Measurements from ENCODE around the gene UBE2J2. TPM values are rescaled to one million over a fixed set of nuclear protein-coding genes. Genes with fewer than 3 reads are reported as not detected.

Gene UBE2J2
- total RNA-seq, 1 donor from 2014 or later, result 32.9 TPM

DNA sequence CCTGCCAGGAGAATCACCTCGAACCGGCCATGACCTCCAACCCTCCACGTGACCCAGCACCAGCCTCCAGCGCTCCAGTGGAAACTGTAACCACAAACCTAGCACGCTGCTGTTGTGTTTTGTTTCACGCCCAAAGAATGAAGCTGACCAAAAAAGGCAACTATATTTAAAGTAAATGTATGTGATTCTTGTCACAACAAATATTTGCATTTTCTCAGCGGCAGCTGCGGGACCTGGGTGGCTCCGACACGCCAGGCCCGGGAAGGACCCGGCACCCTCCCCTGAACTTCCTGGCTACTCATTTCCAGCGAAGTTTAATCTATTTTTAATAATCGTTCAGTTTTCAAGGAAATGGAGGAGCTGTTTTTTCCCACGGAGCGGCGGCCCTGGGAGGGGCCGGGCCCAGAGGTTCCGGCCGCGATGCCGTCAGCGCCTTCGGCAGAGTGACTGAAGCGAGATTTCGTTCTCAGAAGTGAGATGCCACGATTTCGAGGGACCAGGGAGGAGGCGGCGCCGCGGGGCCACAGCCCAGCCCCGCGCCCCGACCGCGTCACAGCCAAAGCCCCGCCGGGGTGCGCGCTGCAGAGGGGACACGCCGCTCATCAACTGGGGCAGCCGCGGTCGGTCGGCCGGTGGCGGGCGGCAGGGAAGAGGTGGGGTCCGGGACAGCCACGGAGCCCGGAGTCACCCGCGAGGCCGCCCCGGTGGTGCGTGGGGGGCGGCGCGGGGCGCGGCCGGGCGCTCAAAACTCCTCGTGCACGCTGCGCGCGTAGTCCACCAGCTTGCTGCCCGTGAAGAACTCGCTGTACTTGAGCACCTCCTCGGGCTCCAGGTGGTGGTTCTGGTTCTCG, 56.7 kb downstream of the UBE2J2 start:
- Histone ChIP-seq H2AFZ (replicated peaks) (no peak overlapping the region), H3K4me3 (no peak overlapping the region), H3F3A (ENCODE audit: low read depth) (no peaks in the 10 kb centered on the region), H3K9ac (no peak overlapping the region), H3K27ac (no peak overlapping the region), H3K9me3 (ENCODE audit: low read depth) (no peaks in the 10 kb centered on the region), H3K4me1 (no peaks in the 10 kb centered on the region), H3K79me2 (ENCODE audit: low read depth) (no peaks in the 10 kb centered on the region), H4K20me1 (ENCODE audit: low read depth) (no peaks in the 10 kb centered on the region), H3K36me3 (no peaks in the 10 kb centered on the region), H3K4me2 (no peak overlapping the region), H3K27me3 (no peaks in the 10 kb centered on the region)
- TF ChIP-seq EZH2 (IDR thresholded peaks at IDR 0.05) (no peak), EZH2phosphoT487 (IDR thresholded peaks at IDR 0.05) (no peak)
- TF ChIP-seq, protein P1, sequence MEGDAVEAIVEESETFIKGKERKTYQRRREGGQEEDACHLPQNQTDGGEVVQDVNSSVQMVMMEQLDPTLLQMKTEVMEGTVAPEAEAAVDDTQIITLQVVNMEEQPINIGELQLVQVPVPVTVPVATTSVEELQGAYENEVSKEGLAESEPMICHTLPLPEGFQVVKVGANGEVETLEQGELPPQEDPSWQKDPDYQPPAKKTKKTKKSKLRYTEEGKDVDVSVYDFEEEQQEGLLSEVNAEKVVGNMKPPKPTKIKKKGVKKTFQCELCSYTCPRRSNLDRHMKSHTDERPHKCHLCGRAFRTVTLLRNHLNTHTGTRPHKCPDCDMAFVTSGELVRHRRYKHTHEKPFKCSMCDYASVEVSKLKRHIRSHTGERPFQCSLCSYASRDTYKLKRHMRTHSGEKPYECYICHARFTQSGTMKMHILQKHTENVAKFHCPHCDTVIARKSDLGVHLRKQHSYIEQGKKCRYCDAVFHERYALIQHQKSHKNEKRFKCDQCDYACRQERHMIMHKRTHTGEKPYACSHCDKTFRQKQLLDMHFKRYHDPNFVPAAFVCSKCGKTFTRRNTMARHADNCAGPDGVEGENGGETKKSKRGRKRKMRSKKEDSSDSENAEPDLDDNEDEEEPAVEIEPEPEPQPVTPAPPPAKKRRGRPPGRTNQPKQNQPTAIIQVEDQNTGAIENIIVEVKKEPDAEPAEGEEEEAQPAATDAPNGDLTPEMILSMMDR (IDR thresholded peaks at IDR 0.05), result no peak
- peaks cover 10% of the 10 kb centered on the region for H3K36me3 Mint-ChIP-seq
- no peak overlapping the region for H3K27ac Mint-ChIP-seq
- no peaks in the 10 kb centered on the region for H3K4me1 Mint-ChIP-seq
- peaks cover 6% of the 10 kb centered on the region for H3K27me3 Mint-ChIP-seq (ENCODE audit: insufficient read depth, low read depth)
- no peaks in the 10 kb centered on the region for H3K9me3 Mint-ChIP-seq
- no peak for DNase-seq (ENCODE audit: low spot score)
- peak overlapping the region; percentile 67 for H3K4me3 Mint-ChIP-seq

DNA sequence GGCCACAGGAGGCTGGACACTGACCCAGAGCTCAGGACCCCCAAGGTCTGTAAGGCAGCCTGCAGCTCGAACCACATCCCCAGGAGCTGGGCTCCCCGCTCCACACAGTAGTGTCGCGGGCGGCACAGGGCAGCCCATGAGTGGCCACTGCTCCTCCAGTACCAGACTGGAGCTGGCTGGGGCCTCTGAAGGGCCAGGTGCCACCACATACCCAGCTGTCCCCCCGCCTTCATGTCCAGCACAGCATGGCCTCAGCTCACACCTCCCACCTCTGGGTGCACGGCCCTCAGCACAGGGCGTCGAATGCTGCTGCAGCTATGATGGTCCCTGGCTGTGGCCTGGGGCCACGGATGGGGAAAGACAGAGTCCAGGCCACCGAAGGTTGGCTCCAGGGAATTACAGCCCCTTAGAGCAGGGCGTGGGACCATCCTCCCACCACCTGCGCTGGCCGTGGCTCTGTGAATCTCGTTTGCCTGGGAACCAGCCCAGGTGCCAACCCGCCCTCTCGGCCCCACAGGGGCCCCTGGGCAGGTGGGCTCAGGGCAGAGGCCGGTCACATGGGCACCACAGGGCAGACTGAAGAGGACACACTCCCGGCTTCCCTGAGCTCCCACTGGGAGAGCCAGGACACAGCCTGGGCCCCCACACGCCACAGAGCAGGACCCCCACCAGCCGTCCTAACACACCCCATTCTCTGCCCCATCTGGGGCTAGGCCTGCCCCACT, 57.6 kb downstream of the UBE2J2 start:
- no peak overlapping the region for H3K4me3 Mint-ChIP-seq
- peaks cover 5% of the 10 kb centered on the region for H3K27me3 Mint-ChIP-seq (ENCODE audit: insufficient read depth, low read depth)
- Histone ChIP-seq H3K27ac (no peak overlapping the region), H3K4me2 (no peak overlapping the region), H3K36me3 (no peaks in the 10 kb centered on the region), H3K79me2 (ENCODE audit: low read depth) (no peaks in the 10 kb centered on the region), H3K9ac (no peak overlapping the region), H2AFZ (replicated peaks) (no peak overlapping the region), H3F3A (ENCODE audit: low read depth) (no peaks in the 10 kb centered on the region), H4K20me1 (ENCODE audit: low read depth) (no peaks in the 10 kb centered on the region), H3K27me3 (no peaks in the 10 kb centered on the region), H3K4me1 (no peaks in the 10 kb centered on the region), H3K9me3 (ENCODE audit: low read depth) (no peaks in the 10 kb centered on the region), H3K4me3 (no peak overlapping the region)
- H3K9me3 Mint-ChIP-seq, result no peaks in the 10 kb centered on the region
- no peak overlapping the region for H3K27ac Mint-ChIP-seq
- TF ChIP-seq EZH2phosphoT487 (IDR thresholded peaks at IDR 0.05) (no peak), EZH2 (IDR thresholded peaks at IDR 0.05) (no peak)
- TF ChIP-seq, protein P1 (IDR thresholded peaks at IDR 0.05), result no peak
- H3K4me1 Mint-ChIP-seq, result no peaks in the 10 kb centered on the region
- H3K36me3 Mint-ChIP-seq, result peaks cover 7% of the 10 kb centered on the region
- no peak for DNase-seq (ENCODE audit: low spot score)

DNA sequence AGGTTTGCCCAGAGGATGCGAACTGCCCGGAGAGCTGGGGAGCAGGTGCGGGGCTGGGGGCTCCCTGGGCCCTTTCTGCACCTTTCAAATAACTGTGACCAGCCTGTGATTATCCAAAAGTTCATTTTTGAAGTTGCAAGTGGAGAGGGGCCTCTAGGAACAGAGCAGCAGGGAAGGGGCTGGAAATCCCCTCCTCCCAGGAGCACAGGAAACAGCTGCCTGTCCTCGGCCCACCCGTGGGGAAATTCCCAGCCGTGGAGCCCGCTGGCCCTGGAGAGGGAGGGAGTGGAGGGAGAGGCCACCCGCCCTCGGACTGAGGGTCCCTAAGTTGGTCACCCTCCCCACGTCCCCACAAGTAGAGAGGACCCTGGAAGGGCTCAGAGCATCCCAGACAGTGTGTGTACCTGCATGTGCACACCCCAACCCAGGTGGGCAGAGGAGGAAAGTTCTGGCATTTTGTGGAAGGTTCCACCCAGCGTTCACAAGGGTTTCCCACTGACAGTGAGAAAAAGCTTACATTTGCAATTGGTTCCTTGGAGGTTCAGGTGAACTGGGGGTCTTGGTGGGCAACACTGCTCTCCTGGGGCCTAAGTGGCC, 58.5 kb downstream of the UBE2J2 start:
- H3K27ac Mint-ChIP-seq, result peak overlapping the region; percentile 63
- no peaks in the 10 kb centered on the region for H3F3A ChIP-seq (ENCODE audit: low read depth)
- no peaks in the 10 kb centered on the region for H3K27me3 ChIP-seq
- peaks cover 2% of the 10 kb centered on the region for H3K36me3 Mint-ChIP-seq
- no peaks in the 10 kb centered on the region for H3K9me3 ChIP-seq (ENCODE audit: low read depth)
- no peak overlapping the region for H2AFZ ChIP-seq (replicated peaks)
- TF ChIP-seq EZH2 (IDR thresholded peaks at IDR 0.05) (no peak), EZH2phosphoT487 (IDR thresholded peaks at IDR 0.05) (no peak)
- TF ChIP-seq, protein P1 (IDR thresholded peaks at IDR 0.05), result no peak
- H3K9me3 Mint-ChIP-seq, result no peaks in the 10 kb centered on the region
- H3K4me1 Mint-ChIP-seq, result no peaks in the 10 kb centered on the region
- no peaks in the 10 kb centered on the region for H3K4me1 ChIP-seq
- no peak overlapping the region for H3K4me2 ChIP-seq
- no peak overlapping the region for H3K27ac ChIP-seq
- no peak for DNase-seq (ENCODE audit: low spot score)
- peaks cover 4% of the 10 kb centered on the region for H3K27me3 Mint-ChIP-seq (ENCODE audit: insufficient read depth, low read depth)
- H3K9ac ChIP-seq, result no peak overlapping the region
- no peaks in the 10 kb centered on the region for H3K36me3 ChIP-seq
- H4K20me1 ChIP-seq (ENCODE audit: low read depth), result no peaks in the 10 kb centered on the region
- no peaks in the 10 kb centered on the region for H3K79me2 ChIP-seq (ENCODE audit: low read depth)
- no peak overlapping the region for H3K4me3 Mint-ChIP-seq
- H3K4me3 ChIP-seq, result no peak overlapping the region
